HPDE6-E6E7 (cell line): Measurements from ENCODE around the gene SOCS3.
"Not testable (repeated sequence)": the region's sequence is repeated elsewhere in the genome, so short reads cannot be mapped to it uniquely, and the experiment has no call there.

Experiments
- DNase-seq: peaks from one replicate; pipeline ENCODE4 v3.0.0; 2011; ENCODE audit warnings: missing footprints; ENCODE audit errors: extremely low spot score

Gene SOCS3

GRCh38 chr17:78309659-78310255, 50.1 kb downstream of the SOCS3 start:
- not testable (repeated sequence) for DNase-seq

GRCh38 chr17:78307887-78308638, 51.8 kb downstream of the SOCS3 start:
- DNase-seq: no peak

GRCh38 chr17:78306913-78307312, 53.0 kb downstream of the SOCS3 start:
- DNase-seq: no peak
